DOHH2 (cell line): ENCODE data around the gene CDNF.

Source experiments
- H3F3A ChIP-seq: fragments of 200-600 bp; sonication (generic), shearing (Covaris generic); 2 replicates; pipeline ENCODE4 v1.6.0; 2016; ENCODE audit warnings: antibody characterized with exemption, mild to moderate bottlenecking; ENCODE audit not compliant: control insufficient read depth, insufficient read depth
- H3K27ac ChIP-seq: fragments of 200-600 bp; sonication (generic); 2 replicates; pipeline ENCODE4 v1.5.1; 2014; ENCODE audit warnings: low read depth, mild to moderate bottlenecking, low read length, moderate library complexity
- H3K27me3 ChIP-seq: fragments of 200-600 bp; sonication (generic); 2 replicates; pipeline ENCODE4 v1.6.1; 2014; ENCODE audit warnings: mild to moderate bottlenecking, low read length, mixed read lengths; ENCODE audit not compliant: control insufficient read depth
- H3K36me3 ChIP-seq: fragments of 200-600 bp; sonication (generic); 2 replicates; pipeline ENCODE4 v1.6.1; 2014; ENCODE audit warnings: mild to moderate bottlenecking, low read length, moderate library complexity, mixed read lengths; ENCODE audit not compliant: control insufficient read depth
- H3K4me1 ChIP-seq: fragments of 200-600 bp; sonication (generic); 2 replicates; pipeline ENCODE4 v1.6.1; 2014; ENCODE audit warnings: mild to moderate bottlenecking, low read length, mixed read lengths; ENCODE audit not compliant: control insufficient read depth
- H3K4me2 ChIP-seq: fragments of 200-600 bp; sonication (generic); 2 replicates; pipeline ENCODE4 v1.6.0; 2014; ENCODE audit warnings: mild to moderate bottlenecking, low read length, moderate library complexity
- H3K4me3 ChIP-seq: fragments of 200-600 bp; sonication (generic); 2 replicates; pipeline ENCODE4 v1.5.1; 2014; ENCODE audit warnings: mild to moderate bottlenecking, low read length, mixed read lengths
- H3K79me2 ChIP-seq: fragments of 200-600 bp; sonication (generic); 2 replicates; pipeline ENCODE4 v1.6.1; 2014; ENCODE audit warnings: mild to moderate bottlenecking, low read length, mixed read lengths; ENCODE audit not compliant: control insufficient read depth
- H3K9me2 ChIP-seq: fragments of 200-600 bp; sonication (generic); replicated peaks from 2 replicates; pipeline ENCODE4 v1.6.1; 2014; ENCODE audit warnings: mild to moderate bottlenecking, low read length, mixed read lengths; ENCODE audit not compliant: control insufficient read depth
- H3K9me3 ChIP-seq: fragments of 200-600 bp; sonication (generic); 2 replicates; pipeline ENCODE4 v1.6.1; 2014; ENCODE audit warnings: antibody characterized with exemption, low read length, mixed read lengths; ENCODE audit not compliant: control insufficient read depth, insufficient read depth
- H4K20me1 ChIP-seq: fragments of 200-600 bp; sonication (generic); 2 replicates; pipeline ENCODE4 v1.6.0; 2014; ENCODE audit warnings: low read depth, mild to moderate bottlenecking, antibody characterized with exemption, low read length, moderate library complexity; ENCODE audit not compliant: control insufficient read depth, insufficient read depth
- CTCF ChIP-seq: fragments of 200-600 bp; sonication (generic); IDR thresholded peaks from one replicate; pipeline ENCODE4 v1.5.1; 2014; ENCODE audit warnings: antibody characterized with exemption, mild to moderate bottlenecking, low read depth, low read length; ENCODE audit not compliant: poor library complexity, severe bottlenecking
- EZH2phosphoT487 ChIP-seq: fragments of 200-600 bp; sonication (generic); IDR thresholded peaks from 2 replicates; pipeline ENCODE4 v1.6.1; 2017; ENCODE audit warnings: borderline replicate concordance, mild to moderate bottlenecking, antibody characterized with exemption, low read length, moderate library complexity, mixed read lengths

Gene CDNF

GRCh38 chr10:14775656-14776055 lies 62.2 kb downstream of the CDNF start:
- Histone ChIP-seq H3K27me3 (no peaks in the 10 kb centered on the region), H3K9me2 (no peaks in the 10 kb centered on the region), H3F3A (no peaks in the 10 kb centered on the region), H3K4me1 (no peaks in the 10 kb centered on the region), H3K79me2 (no peaks in the 10 kb centered on the region), H3K4me3 (no peak overlapping the region), H3K36me3 (no peaks in the 10 kb centered on the region), H3K27ac (no peak overlapping the region), H3K9me3 (no peaks in the 10 kb centered on the region), H4K20me1 (no peaks in the 10 kb centered on the region), H3K4me2 (no peak overlapping the region)
- no peak for TF ChIP-seq CTCF
- no peak for TF ChIP-seq EZH2phosphoT487

GRCh38 chr10:14774797-14775196 lies 63.0 kb downstream of the CDNF start, which contains the start of gene FAM107B:
FAM107B (minus strand) TSS chr10:14774897; CDS start chr10:14774663, 234 bp downstream.
- Histone ChIP-seq H3K36me3 (no peaks in the 10 kb centered on the region), H3F3A (no peaks in the 10 kb centered on the region), H3K4me1 (no peaks in the 10 kb centered on the region), H3K27me3 (no peaks in the 10 kb centered on the region), H3K9me2 (no peaks in the 10 kb centered on the region), H3K4me2 (no peak within 1 kb of the TSS), H3K79me2 (no peaks in the 10 kb centered on the region), H3K9me3 (no peaks in the 10 kb centered on the region), H3K4me3 (no peak within 1 kb of the TSS), H4K20me1 (no peaks in the 10 kb centered on the region), H3K27ac (no peak within 1 kb of the TSS)
- TF ChIP-seq EZH2phosphoT487 (no peak), CTCF (no peak)

GRCh38 chr10:14774214-14774580 lies 63.6 kb downstream of the CDNF start:
- H3K27me3 ChIP-seq: no peaks in the 10 kb centered on the region
- no peaks in the 10 kb centered on the region for H3F3A ChIP-seq
- no peak overlapping the region for H3K4me2 ChIP-seq
- no peaks in the 10 kb centered on the region for H3K9me3 ChIP-seq
- H3K9me2 ChIP-seq: no peaks in the 10 kb centered on the region
- no peaks in the 10 kb centered on the region for H3K36me3 ChIP-seq
- no peak overlapping the region for H3K27ac ChIP-seq
- no peaks in the 10 kb centered on the region for H3K79me2 ChIP-seq
- no peak overlapping the region for H3K4me3 ChIP-seq
- TF ChIP-seq EZH2phosphoT487 (no peak), CTCF (no peak)
- H3K4me1 ChIP-seq: no peaks in the 10 kb centered on the region
- no peaks in the 10 kb centered on the region for H4K20me1 ChIP-seq
